ENCODE results near the gene FIGLA. TPM values are rescaled to one million over a fixed set of nuclear protein-coding genes. Genes with fewer than 3 reads are reported as not detected.

The FIGLA gene
- total and polyA plus RNA-seq, 2 experiments from 2014 or later: not detected

DNA sequence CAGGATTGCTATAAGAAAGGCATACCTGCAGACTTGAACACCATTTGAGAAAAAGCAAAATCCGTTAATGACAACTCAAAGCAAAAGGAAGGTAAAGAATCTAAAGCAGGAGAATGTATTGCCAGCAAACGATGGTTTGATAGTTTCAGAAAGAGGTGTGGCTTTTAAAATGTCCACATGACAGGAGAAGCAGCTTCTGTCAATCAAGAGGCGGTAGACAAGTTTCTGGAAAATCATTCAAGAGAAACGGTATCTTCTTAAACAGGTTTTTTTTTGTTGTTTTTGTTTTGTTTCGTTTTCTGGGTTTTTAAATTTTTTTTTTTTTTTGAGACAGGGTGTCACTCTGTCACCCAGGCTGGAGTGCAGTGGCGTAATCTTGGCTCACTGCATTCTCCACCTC is 16.2 kb upstream of the FIGLA start (continued):
- TF ChIP-seq REST (IDR thresholded peaks at IDR 0.05; ENCODE audit: unreplicated experiment): no peak
- no peak for TF ChIP-seq EZH2phosphoT487 (IDR thresholded peaks at IDR 0.05; ENCODE audit: unreplicated experiment)
- TF ChIP-seq ZNF331 (CRISPR knock-in tag; IDR thresholded peaks at IDR 0.05; ENCODE audit: low read depth): no peak
- TF ChIP-seq POLR2AphosphoS5 (IDR thresholded peaks at IDR 0.05; ENCODE audit: low read depth): no peak
- TF ChIP-seq EZH2 (IDR thresholded peaks at IDR 0.05; ENCODE audit: low read depth, unreplicated experiment): no peak

GRCh38 chr2:70806013-70806412 is 15.6 kb upstream of the FIGLA start:
- Histone ChIP-seq H3K4me1 (ENCODE audit: insufficient read depth) (no peaks in the 10 kb centered on the region), H3K9me2 (ENCODE audit: insufficient read depth) (no peaks in the 10 kb centered on the region), H3K36me3 (ENCODE audit: insufficient read depth) (no peaks in the 10 kb centered on the region), H3K27me3 (ENCODE audit: insufficient read depth) (peaks cover 7% of the 10 kb centered on the region; the same call in 1 of the 2 replicates), H3K4me2 (no peak overlapping the region), H4K20me1 (replicated peaks; ENCODE audit: insufficient read depth) (no peaks in the 10 kb centered on the region), H3K79me2 (replicated peaks; ENCODE audit: insufficient read depth) (no peaks in the 10 kb centered on the region), H3K27ac (ENCODE audit: low read depth) (no peak overlapping the region), H3F3A (replicated peaks; ENCODE audit: low read depth) (no peaks in the 10 kb centered on the region), H2AFZ (no peak overlapping the region), H3K4me3 (no peak overlapping the region)
- Mint-ChIP-seq H3K27me3 (ENCODE audit: insufficient read depth, low read depth, poor library complexity) (peaks cover 13% of the 10 kb centered on the region), H3K4me3 (no peak overlapping the region), H3K36me3 (ENCODE audit: low read depth) (no peaks in the 10 kb centered on the region), H3K27ac (no peak overlapping the region), H3K9me3 (no peaks in the 10 kb centered on the region), H3K4me1 (no peaks in the 10 kb centered on the region)
- ATAC-seq (no peak), DNase-seq (ENCODE audit: low spot score) (no peak)
- TF ChIP-seq NANOG (IDR thresholded peaks at IDR 0.05; ENCODE audit: borderline replicate concordance) (no peak), EZH2 (IDR thresholded peaks at IDR 0.05; ENCODE audit: low read depth, unreplicated experiment) (no peak), STAT1 (IDR thresholded peaks at IDR 0.05; ENCODE audit: unreplicated experiment) (no peak), POLR2AphosphoS5 (IDR thresholded peaks at IDR 0.05; ENCODE audit: low read depth) (no peak), CREB1 (CRISPR knock-in tag; IDR thresholded peaks at IDR 0.05; ENCODE audit: low read depth) (no peak), ZNF462 (CRISPR knock-in tag; IDR thresholded peaks at IDR 0.05) (no peak), ZNF114 (CRISPR knock-in tag; IDR thresholded peaks at IDR 0.05) (no peak)
- TF ChIP-seq, protein P1, sequence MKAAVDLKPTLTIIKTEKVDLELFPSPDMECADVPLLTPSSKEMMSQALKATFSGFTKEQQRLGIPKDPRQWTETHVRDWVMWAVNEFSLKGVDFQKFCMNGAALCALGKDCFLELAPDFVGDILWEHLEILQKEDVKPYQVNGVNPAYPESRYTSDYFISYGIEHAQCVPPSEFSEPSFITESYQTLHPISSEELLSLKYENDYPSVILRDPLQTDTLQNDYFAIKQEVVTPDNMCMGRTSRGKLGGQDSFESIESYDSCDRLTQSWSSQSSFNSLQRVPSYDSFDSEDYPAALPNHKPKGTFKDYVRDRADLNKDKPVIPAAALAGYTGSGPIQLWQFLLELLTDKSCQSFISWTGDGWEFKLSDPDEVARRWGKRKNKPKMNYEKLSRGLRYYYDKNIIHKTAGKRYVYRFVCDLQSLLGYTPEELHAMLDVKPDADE (IDR thresholded peaks at IDR 0.05): no peak
- TF ChIP-seq, protein P2, sequence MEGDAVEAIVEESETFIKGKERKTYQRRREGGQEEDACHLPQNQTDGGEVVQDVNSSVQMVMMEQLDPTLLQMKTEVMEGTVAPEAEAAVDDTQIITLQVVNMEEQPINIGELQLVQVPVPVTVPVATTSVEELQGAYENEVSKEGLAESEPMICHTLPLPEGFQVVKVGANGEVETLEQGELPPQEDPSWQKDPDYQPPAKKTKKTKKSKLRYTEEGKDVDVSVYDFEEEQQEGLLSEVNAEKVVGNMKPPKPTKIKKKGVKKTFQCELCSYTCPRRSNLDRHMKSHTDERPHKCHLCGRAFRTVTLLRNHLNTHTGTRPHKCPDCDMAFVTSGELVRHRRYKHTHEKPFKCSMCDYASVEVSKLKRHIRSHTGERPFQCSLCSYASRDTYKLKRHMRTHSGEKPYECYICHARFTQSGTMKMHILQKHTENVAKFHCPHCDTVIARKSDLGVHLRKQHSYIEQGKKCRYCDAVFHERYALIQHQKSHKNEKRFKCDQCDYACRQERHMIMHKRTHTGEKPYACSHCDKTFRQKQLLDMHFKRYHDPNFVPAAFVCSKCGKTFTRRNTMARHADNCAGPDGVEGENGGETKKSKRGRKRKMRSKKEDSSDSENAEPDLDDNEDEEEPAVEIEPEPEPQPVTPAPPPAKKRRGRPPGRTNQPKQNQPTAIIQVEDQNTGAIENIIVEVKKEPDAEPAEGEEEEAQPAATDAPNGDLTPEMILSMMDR (conservative IDR thresholded peaks at IDR 0.05; ENCODE audit: low read depth in 2 of 2): no peak

Data from GM23338 (cell line).